ENCODE measurements around the gene HMGCLL1. TPM values are rescaled to one million over a fixed set of nuclear protein-coding genes. Genes with fewer than 3 reads are reported as not detected.

HMGCLL1 gene
- total RNA-seq, 1 experiment from 2014 or later, result 0.11 TPM

DNA sequence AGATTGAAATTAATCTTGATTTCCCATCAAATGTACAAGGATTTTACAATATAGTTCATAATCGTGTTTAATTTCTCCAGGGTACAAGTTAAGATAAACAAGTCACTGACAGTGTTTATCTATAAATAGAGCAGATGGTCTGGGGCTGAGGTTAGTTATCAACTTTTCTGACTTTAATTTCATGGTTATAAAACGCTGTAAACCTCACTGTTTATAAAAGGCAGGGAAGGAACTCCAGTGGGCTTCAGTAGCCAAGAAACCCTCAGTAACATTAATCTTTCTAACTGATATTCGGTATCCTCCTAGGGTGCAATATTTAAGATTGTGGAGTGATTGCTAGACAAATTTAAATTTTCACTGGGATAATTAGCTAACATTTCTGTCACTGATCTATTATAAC lies 183.1 kb downstream of the HMGCLL1 start (continued):
- TF ChIP-seq NFYB (CRISPR knock-in tag; conservative IDR thresholded peaks at IDR 0.05; ENCODE audit: low read depth), result no peak

DNA sequence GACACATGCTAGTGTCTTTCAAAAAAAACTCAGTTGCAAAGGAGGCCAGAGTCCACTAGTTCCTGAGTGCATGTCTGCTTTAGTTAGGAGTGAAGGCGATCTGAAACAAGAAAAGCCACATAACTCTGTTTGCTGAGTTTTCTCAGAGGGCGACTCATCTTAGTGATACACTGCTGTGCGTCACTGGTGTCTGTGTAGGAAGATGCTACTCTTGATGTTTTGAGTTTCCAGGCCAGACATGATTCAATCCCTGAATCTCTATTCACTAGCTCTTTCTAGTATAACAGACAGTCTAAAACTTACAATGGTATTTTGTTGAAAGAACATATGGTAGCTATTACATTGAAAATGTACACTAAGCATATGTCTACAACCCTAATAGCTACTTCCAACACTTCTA lies 190.8 kb downstream of the HMGCLL1 start:
- Mint-ChIP-seq H3K9me3 (no peaks in the 10 kb centered on the region), H3K4me1 (peaks cover 7% of the 10 kb centered on the region), H3K4me3 (no peak overlapping the region), H3K27me3 (ENCODE audit: low read depth) (no peaks in the 10 kb centered on the region), H3K27ac (no peak overlapping the region), H3K36me3 (no peaks in the 10 kb centered on the region)
- no peak for ATAC-seq
- DNase-seq (ENCODE audit: low spot score), result no peak
- TF ChIP-seq MXD4 (CRISPR knock-in tag; IDR thresholded peaks at IDR 0.05; ENCODE audit: borderline replicate concordance) (no peak), OVOL2 (CRISPR knock-in tag; IDR thresholded peaks at IDR 0.05; ENCODE audit: borderline replicate concordance) (no peak), ZNF317 (CRISPR knock-in tag; IDR thresholded peaks at IDR 0.05; ENCODE audit: borderline replicate concordance, low read depth) (no peak), ZBTB43 (CRISPR knock-in tag; IDR thresholded peaks at IDR 0.05) (no peak), PRRX2 (CRISPR knock-in tag; IDR thresholded peaks at IDR 0.05) (no peak), GABPB1 (CRISPR knock-in tag; IDR thresholded peaks at IDR 0.05) (no peak)
- TF ChIP-seq, protein P1, sequence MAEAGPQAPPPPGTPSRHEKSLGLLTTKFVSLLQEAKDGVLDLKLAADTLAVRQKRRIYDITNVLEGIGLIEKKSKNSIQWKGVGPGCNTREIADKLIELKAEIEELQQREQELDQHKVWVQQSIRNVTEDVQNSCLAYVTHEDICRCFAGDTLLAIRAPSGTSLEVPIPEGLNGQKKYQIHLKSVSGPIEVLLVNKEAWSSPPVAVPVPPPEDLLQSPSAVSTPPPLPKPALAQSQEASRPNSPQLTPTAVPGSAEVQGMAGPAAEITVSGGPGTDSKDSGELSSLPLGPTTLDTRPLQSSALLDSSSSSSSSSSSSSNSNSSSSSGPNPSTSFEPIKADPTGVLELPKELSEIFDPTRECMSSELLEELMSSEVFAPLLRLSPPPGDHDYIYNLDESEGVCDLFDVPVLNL (CRISPR knock-in tag; IDR thresholded peaks at IDR 0.05; ENCODE audit: borderline replicate concordance, low read depth), result no peak
- TF ChIP-seq, protein P2, sequence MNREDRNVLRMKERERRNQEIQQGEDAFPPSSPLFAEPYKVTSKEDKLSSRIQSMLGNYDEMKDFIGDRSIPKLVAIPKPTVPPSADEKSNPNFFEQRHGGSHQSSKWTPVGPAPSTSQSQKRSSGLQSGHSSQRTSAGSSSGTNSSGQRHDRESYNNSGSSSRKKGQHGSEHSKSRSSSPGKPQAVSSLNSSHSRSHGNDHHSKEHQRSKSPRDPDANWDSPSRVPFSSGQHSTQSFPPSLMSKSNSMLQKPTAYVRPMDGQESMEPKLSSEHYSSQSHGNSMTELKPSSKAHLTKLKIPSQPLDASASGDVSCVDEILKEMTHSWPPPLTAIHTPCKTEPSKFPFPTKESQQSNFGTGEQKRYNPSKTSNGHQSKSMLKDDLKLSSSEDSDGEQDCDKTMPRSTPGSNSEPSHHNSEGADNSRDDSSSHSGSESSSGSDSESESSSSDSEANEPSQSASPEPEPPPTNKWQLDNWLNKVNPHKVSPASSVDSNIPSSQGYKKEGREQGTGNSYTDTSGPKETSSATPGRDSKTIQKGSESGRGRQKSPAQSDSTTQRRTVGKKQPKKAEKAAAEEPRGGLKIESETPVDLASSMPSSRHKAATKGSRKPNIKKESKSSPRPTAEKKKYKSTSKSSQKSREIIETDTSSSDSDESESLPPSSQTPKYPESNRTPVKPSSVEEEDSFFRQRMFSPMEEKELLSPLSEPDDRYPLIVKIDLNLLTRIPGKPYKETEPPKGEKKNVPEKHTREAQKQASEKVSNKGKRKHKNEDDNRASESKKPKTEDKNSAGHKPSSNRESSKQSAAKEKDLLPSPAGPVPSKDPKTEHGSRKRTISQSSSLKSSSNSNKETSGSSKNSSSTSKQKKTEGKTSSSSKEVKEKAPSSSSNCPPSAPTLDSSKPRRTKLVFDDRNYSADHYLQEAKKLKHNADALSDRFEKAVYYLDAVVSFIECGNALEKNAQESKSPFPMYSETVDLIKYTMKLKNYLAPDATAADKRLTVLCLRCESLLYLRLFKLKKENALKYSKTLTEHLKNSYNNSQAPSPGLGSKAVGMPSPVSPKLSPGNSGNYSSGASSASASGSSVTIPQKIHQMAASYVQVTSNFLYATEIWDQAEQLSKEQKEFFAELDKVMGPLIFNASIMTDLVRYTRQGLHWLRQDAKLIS (CRISPR knock-in tag; IDR thresholded peaks at IDR 0.05; ENCODE audit: borderline replicate concordance), result no peak
- ChIA-PET CTCF (no interaction called here), POLR2A (no interaction called here)

Measured in WTC11 (cell line).